HepG2 (cell line): Measurements from ENCODE around the gene PCIF1. TPM values are rescaled to one million over a fixed set of nuclear protein-coding genes. Genes with fewer than 3 reads are reported as not detected.

Experiments
- CHCHD3 ChIP-seq: sonication (generic); formaldehyde crosslinking; IDR thresholded peaks from 2 replicates; pipeline ENCODE4 v1.8.0; 2022; ENCODE audit warnings: mild to moderate bottlenecking, missing genetic modification reagents, moderate library complexity
- DNMT3B ChIP-seq: conservative IDR thresholded peaks from 2 replicates; pipeline ENCODE4 v1.6.1; 2016; ENCODE audit warnings: missing biosample characterization, control low read depth
- ESRRA ChIP-seq: sonication (generic); formaldehyde crosslinking; IDR thresholded peaks from 2 replicates; pipeline ENCODE4 v1.5.1; 2020; ENCODE audit warnings: mild to moderate bottlenecking, low read depth, missing genetic modification reagents
- JUN ChIP-seq: sonication (generic); formaldehyde crosslinking; IDR thresholded peaks from 2 replicates; pipeline ENCODE4 v1.4.0; 2020; ENCODE audit warnings: mild to moderate bottlenecking, missing genetic modification reagents
- JUNB ChIP-seq: sonication (generic); formaldehyde crosslinking; IDR thresholded peaks from 2 replicates; pipeline ENCODE4 v1.8.0; 2022; ENCODE audit warnings: missing genetic modification reagents, mild to moderate bottlenecking, borderline replicate concordance
- KLF11 ChIP-seq: IDR thresholded peaks from 2 replicates; pipeline ENCODE4 v1.6.1; 2016; ENCODE audit warnings: missing compliant biosample characterization
- MAFK ChIP-seq, 2 experiments: IDR thresholded peaks in 1 of 2; conservative IDR thresholded peaks in 1 of 2; 2 replicates each; pipeline ENCODE4 v1.6.1; 2011; ENCODE audit warnings: improper control_type of control experiment in 2 of 2, low read length in 2 of 2
- MBNL3 ChIP-seq: fragments of 250-450 bp; sonication (Bioruptor Pico); conservative IDR thresholded peaks from 2 replicates; pipeline ENCODE4 v1.8.0; 2022; ENCODE audit warnings: mild to moderate bottlenecking, inconsistent platforms
- MED8 ChIP-seq: sonication (generic); formaldehyde crosslinking; IDR thresholded peaks from 2 replicates; pipeline ENCODE4 v1.8.1; 2023; ENCODE audit warnings: mild to moderate bottlenecking, missing genetic modification reagents; ENCODE audit not compliant: insufficient replicate concordance
- NFE2L1 ChIP-seq: sonication (generic); formaldehyde crosslinking; IDR thresholded peaks from 2 replicates; pipeline ENCODE4 v1.4.0; 2020; ENCODE audit warnings: missing genetic modification reagents, mild to moderate bottlenecking, borderline replicate concordance
- PCBP1 ChIP-seq: fragments of 200-400 bp; formaldehyde crosslinking; IDR thresholded peaks from 2 replicates; pipeline ENCODE4 v1.6.1; 2017; ENCODE audit warnings: mild to moderate bottlenecking, low read depth, low read length, borderline replicate concordance
- RBFOX2 ChIP-seq: fragments of 200-400 bp; formaldehyde crosslinking; IDR thresholded peaks from 2 replicates; pipeline ENCODE4 v1.6.1; 2017; ENCODE audit warnings: low read depth, mild to moderate bottlenecking, low read length
- SMYD3 ChIP-seq: sonication (generic); formaldehyde crosslinking; IDR thresholded peaks from 2 replicates; pipeline ENCODE4 v1.8.1; 2023; ENCODE audit warnings: mild to moderate bottlenecking, missing genetic modification reagents
- SOX6 ChIP-seq, 2 experiments: fragments of 450-650 bp in 1 of 2; sonication (generic) in 1 of 2; formaldehyde crosslinking in 1 of 2; IDR thresholded peaks; 2 replicates each; pipeline versions ENCODE4 v1.4.0 to v1.6.1; 2017 to 2020; ENCODE audit warnings: antibody characterized with exemption in 1 of 2, mild to moderate bottlenecking in 1 of 2, missing genetic modification reagents in 1 of 2
- TBX3 ChIP-seq: fragments of 450-650 bp; IDR thresholded peaks from 2 replicates; pipeline ENCODE4 v1.6.1; 2017; ENCODE audit warnings: antibody characterized with exemption, mild to moderate bottlenecking, inconsistent platforms, borderline replicate concordance
- ZNF256 ChIP-seq: sonication (generic); formaldehyde crosslinking; conservative IDR thresholded peaks from 2 replicates; pipeline ENCODE4 v1.4.0; 2020; ENCODE audit warnings: missing genetic modification reagents
- ZNF296 ChIP-seq: sonication (generic); formaldehyde crosslinking; conservative IDR thresholded peaks from 2 replicates; pipeline ENCODE4 v1.5.0; 2020; ENCODE audit warnings: mild to moderate bottlenecking, missing genetic modification reagents
- ZNF501 ChIP-seq: sonication (generic); formaldehyde crosslinking; IDR thresholded peaks from 2 replicates; pipeline ENCODE4 v1.5.1; 2020; ENCODE audit warnings: mild to moderate bottlenecking, moderate library complexity, missing genetic modification reagents
- ZNF576 ChIP-seq: sonication (generic); formaldehyde crosslinking; IDR thresholded peaks from 2 replicates; pipeline ENCODE4 v1.4.0; 2020; ENCODE audit warnings: mild to moderate bottlenecking, missing genetic modification reagents
- ZNF614 ChIP-seq: IDR thresholded peaks from 2 replicates; pipeline ENCODE4 v1.6.1; 2018; ENCODE audit warnings: missing biosample characterization, missing genetic modification reagents, inconsistent platforms, borderline replicate concordance
- ZNF672 ChIP-seq: sonication (generic); formaldehyde crosslinking; IDR thresholded peaks from 2 replicates; pipeline ENCODE4 v1.8.1; 2022; ENCODE audit warnings: missing genetic modification reagents
- ZNF703 ChIP-seq: sonication (generic); formaldehyde crosslinking; IDR thresholded peaks from 2 replicates; pipeline ENCODE4 v1.5.1; 2020; ENCODE audit warnings: missing genetic modification reagents, mild to moderate bottlenecking, moderate library complexity, borderline replicate concordance
- ZNF788 ChIP-seq: sonication (generic); formaldehyde crosslinking; IDR thresholded peaks from 2 replicates; pipeline ENCODE4 v1.5.0; 2020; ENCODE audit warnings: mild to moderate bottlenecking, missing genetic modification reagents, borderline replicate concordance
- polyA plus RNA-seq, 8 experiments: library from polyadenylated mRNA; depleted of rRNA in 3 of 8; stranded (reverse) in 7 of 8; unstranded in 1 of 8; fragments of >200 nt; fragmentation: Illumina TruSeq in 4 of 8; extraction: Trizol in 4 of 8; gene quantifications; 2 replicates each; pipeline versions ENCODE4 v1.2.1 to v1.2.3, GENCODE V29; 2011 to 2016; ENCODE audit warnings: low read depth in 4 of 8, missing spikeins in 1 of 8, mixed read lengths in 1 of 8; ENCODE audit not compliant: insufficient read depth in 1 of 8
- total RNA-seq, 5 experiments: library from RNA; depleted of rRNA; stranded (reverse); fragments of >200 nt; fragmentation: Illumina TruSeq; extraction: Trizol; gene quantifications; 2 replicates each; pipeline ENCODE4 v1.2.3, GENCODE V29; 2016; ENCODE audit warnings: low read depth in 1 of 5
- TF ChIP-seq, protein P1 (sequence below): sonication (generic); formaldehyde crosslinking; IDR thresholded peaks from 2 replicates; pipeline ENCODE4 v1.4.0; 2020; ENCODE audit warnings: missing genetic modification reagents
- TF ChIP-seq, protein P2 (sequence below): sonication (generic); formaldehyde crosslinking; IDR thresholded peaks from 2 replicates; pipeline ENCODE4 v1.4.0; 2020; ENCODE audit warnings: missing genetic modification reagents, mild to moderate bottlenecking, borderline replicate concordance

PCIF1 gene
- total and polyA plus RNA-seq, 2 of the 13 experiments (the other 11 are each of a cell fraction or from before 2014, with no cell fraction given), result 20.9 to 24.4 TPM

GRCh38 chr20:45969712-45970634, 35.5 kb downstream of the PCIF1 start (continued):
- TF ChIP-seq, protein P1, sequence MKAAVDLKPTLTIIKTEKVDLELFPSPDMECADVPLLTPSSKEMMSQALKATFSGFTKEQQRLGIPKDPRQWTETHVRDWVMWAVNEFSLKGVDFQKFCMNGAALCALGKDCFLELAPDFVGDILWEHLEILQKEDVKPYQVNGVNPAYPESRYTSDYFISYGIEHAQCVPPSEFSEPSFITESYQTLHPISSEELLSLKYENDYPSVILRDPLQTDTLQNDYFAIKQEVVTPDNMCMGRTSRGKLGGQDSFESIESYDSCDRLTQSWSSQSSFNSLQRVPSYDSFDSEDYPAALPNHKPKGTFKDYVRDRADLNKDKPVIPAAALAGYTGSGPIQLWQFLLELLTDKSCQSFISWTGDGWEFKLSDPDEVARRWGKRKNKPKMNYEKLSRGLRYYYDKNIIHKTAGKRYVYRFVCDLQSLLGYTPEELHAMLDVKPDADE (CRISPR knock-in tag), result no peak
- TF ChIP-seq ZNF501, result peak; percentile 25; the same call in 1 of the 2 replicates
- no peak for TF ChIP-seq ZNF576 (CRISPR knock-in tag)
- TF ChIP-seq MED8 (CRISPR knock-in tag), result no peak
- no peak for TF ChIP-seq ZNF256 (CRISPR knock-in tag)
- TF ChIP-seq, protein P2, sequence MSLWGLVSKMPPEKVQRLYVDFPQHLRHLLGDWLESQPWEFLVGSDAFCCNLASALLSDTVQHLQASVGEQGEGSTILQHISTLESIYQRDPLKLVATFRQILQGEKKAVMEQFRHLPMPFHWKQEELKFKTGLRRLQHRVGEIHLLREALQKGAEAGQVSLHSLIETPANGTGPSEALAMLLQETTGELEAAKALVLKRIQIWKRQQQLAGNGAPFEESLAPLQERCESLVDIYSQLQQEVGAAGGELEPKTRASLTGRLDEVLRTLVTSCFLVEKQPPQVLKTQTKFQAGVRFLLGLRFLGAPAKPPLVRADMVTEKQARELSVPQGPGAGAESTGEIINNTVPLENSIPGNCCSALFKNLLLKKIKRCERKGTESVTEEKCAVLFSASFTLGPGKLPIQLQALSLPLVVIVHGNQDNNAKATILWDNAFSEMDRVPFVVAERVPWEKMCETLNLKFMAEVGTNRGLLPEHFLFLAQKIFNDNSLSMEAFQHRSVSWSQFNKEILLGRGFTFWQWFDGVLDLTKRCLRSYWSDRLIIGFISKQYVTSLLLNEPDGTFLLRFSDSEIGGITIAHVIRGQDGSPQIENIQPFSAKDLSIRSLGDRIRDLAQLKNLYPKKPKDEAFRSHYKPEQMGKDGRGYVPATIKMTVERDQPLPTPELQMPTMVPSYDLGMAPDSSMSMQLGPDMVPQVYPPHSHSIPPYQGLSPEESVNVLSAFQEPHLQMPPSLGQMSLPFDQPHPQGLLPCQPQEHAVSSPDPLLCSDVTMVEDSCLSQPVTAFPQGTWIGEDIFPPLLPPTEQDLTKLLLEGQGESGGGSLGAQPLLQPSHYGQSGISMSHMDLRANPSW, result no peak
- no peak for TF ChIP-seq SOX6 (IDR thresholded peaks at IDR 0.05)
- TF ChIP-seq SOX6 (CRISPR knock-in tag; IDR thresholded peaks at IDR 0.05), result peak; percentile 27; the same call in 1 of the 2 replicates
- TF ChIP-seq ZNF614, result no peak
- no peak for TF ChIP-seq JUNB (CRISPR knock-in tag)
- 0 out of 2 replicates have a peak, but pooled peaks have one; percentile 44 for TF ChIP-seq DNMT3B (CRISPR knock-in tag)
- TF ChIP-seq ZNF703, result no peak
- TF ChIP-seq RBFOX2, result no peak
- TF ChIP-seq TBX3, result no peak
- TF ChIP-seq ESRRA (CRISPR knock-in tag), result no peak
- no peak for TF ChIP-seq ZNF672
- no peak for TF ChIP-seq SMYD3 (CRISPR knock-in tag)
- TF ChIP-seq NFE2L1 (CRISPR knock-in tag), result no peak
- TF ChIP-seq PCBP1, result no peak
- no peak for TF ChIP-seq ZNF296 (CRISPR knock-in tag)
- TF ChIP-seq MAFK (conservative IDR thresholded peaks at IDR 0.05 in 1 of 2, IDR thresholded peaks at IDR 0.05 in 1 of 2; ENCODE audit: low read length in 2 of 2), result no peak
- TF ChIP-seq ZNF788, result 0 out of 2 replicates have a peak, but pooled peaks have one; percentile 6
- TF ChIP-seq CHCHD3, result 0 out of 2 replicates have a peak, but pooled peaks have one; percentile 41
- TF ChIP-seq KLF11, result no peak
- no peak for TF ChIP-seq MBNL3 (CRISPR knock-in tag)
- no peak for TF ChIP-seq JUN (CRISPR knock-in tag)
